H1 (cell line): Measurements from ENCODE around the gene TCEA2. TPM values are rescaled to one million over a fixed set of nuclear protein-coding genes. Genes with fewer than 3 reads are reported as not detected.

Experiments
- ASH2L ChIP-seq: fragments of 200-600, 300-600 bp; sonication (generic); IDR thresholded peaks from one replicate; pipeline ENCODE4 v1.7.1; 2017; ENCODE audit warnings: low read length
- EZH2 ChIP-seq: fragments of 200-600 bp; sonication (generic); IDR thresholded peaks from 2 replicates; pipeline ENCODE4 v1.7.1; 2012; ENCODE audit warnings: low read depth, mild to moderate bottlenecking, moderate library complexity, low read length, inconsistent platforms; ENCODE audit not compliant: severe bottlenecking
- KDM4A ChIP-seq: IDR thresholded peaks from one replicate; pipeline ENCODE4 v1.7.1; 2012; ENCODE audit warnings: low read depth, mild to moderate bottlenecking, moderate library complexity, low read length, inconsistent platforms; ENCODE audit not compliant: severe bottlenecking
- PHF8 ChIP-seq: fragments of 200-600 bp; sonication (generic); conservative IDR thresholded peaks from 2 replicates; pipeline ENCODE4 v1.7.1; 2012; ENCODE audit warnings: low read depth, mild to moderate bottlenecking, inconsistent platforms, low read length, moderate library complexity
- SIN3A ChIP-seq, 2 experiments: IDR thresholded peaks in 1 of 2; conservative IDR thresholded peaks in 1 of 2; 2 replicates each; pipeline ENCODE4 v1.6.1; 2011 to 2012; ENCODE audit warnings: low read length in 2 of 2, improper control_type of control experiment in 1 of 2, low read depth in 1 of 2, mild to moderate bottlenecking in 1 of 2
- polyA plus RNA-seq, 7 experiments: library from polyadenylated mRNA; depleted of rRNA in 3 of 7; stranded (reverse) in 5 of 7; unstranded in 2 of 7; fragments of >200 nt in 5 of 7; fragments of 200-250 nt in 2 of 7; gene quantifications; 1 replicate in 5 of 7; 2 replicates in 1 of 7; 4 replicates in 1 of 7; pipeline versions ENCODE4 v1.2.1 to v1.2.3, GENCODE V29; 2011 to 2013; ENCODE audit warnings: missing spikeins in 2 of 7, mixed read lengths in 2 of 7
- total RNA-seq: library from RNA; stranded (reverse); fragmentation: NEBNext Ultra II Directional; extraction: Animal tissue kit (Norgen Biotek cat#: 25700); gene quantifications from 2 replicates; pipeline ENCODE4 v1.2.1, GENCODE V29; 2021
- TF ChIP-seq, protein P1 (sequence below): fragments of 300-600 bp; sonication (generic); IDR thresholded peaks from 2 replicates; pipeline ENCODE4 v1.7.1; 2012; ENCODE audit warnings: low read length, moderate library complexity, mild to moderate bottlenecking, inconsistent platforms; ENCODE audit not compliant: insufficient replicate concordance
- TF ChIP-seq, protein P2 (sequence below): IDR thresholded peaks from 2 replicates; pipeline ENCODE4 v1.6.1; 2012; ENCODE audit warnings: inconsistent platforms

The TCEA2 gene
- total and polyA plus RNA-seq, 2 of the 8 experiments (the other 6 are each of a cell fraction or from before 2014, with no cell fraction given), result 41.4 to 42.3 TPM

DNA sequence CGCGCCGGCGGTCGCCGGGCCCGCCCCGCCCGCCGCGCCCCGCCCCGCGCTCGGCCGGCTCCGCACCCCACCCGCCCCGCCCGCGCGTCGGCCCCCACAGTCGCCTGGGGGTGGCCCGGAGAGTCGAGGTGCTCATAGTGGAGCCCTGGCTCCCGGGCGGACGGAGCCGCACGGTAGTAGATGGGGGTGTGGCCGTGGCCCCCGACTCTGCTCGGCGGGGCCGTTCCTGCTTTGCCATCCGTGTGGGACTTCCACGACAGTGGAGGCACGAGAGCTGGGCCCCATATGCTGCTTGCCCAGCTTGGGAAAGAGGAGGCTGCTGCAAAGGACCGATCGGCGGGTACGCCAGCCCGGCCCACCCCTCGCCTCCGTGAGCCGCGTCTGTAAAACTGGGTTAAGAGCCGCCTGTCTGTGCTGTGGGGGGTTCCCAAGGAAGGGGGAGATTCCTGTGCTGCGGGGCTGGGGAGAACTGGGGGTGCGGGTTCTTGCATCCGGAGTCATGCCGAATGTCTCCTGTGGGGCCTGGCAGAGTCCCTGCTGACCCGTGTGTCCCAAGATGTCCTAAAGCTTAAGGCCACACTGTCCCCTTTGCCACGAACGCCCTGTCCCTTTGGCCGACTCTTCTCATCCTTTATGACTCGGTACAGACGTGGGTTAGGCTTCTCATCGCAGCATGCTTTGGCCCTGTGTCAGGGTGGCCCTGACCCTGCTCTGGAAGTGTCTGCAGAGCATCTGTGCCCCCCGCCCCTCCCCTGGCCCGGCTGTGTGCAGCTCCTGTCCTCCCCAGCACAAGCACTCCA, 17.2 kb downstream of the TCEA2 start, which contains the start of gene OPRL1 (continued):
- TF ChIP-seq, protein P1, sequence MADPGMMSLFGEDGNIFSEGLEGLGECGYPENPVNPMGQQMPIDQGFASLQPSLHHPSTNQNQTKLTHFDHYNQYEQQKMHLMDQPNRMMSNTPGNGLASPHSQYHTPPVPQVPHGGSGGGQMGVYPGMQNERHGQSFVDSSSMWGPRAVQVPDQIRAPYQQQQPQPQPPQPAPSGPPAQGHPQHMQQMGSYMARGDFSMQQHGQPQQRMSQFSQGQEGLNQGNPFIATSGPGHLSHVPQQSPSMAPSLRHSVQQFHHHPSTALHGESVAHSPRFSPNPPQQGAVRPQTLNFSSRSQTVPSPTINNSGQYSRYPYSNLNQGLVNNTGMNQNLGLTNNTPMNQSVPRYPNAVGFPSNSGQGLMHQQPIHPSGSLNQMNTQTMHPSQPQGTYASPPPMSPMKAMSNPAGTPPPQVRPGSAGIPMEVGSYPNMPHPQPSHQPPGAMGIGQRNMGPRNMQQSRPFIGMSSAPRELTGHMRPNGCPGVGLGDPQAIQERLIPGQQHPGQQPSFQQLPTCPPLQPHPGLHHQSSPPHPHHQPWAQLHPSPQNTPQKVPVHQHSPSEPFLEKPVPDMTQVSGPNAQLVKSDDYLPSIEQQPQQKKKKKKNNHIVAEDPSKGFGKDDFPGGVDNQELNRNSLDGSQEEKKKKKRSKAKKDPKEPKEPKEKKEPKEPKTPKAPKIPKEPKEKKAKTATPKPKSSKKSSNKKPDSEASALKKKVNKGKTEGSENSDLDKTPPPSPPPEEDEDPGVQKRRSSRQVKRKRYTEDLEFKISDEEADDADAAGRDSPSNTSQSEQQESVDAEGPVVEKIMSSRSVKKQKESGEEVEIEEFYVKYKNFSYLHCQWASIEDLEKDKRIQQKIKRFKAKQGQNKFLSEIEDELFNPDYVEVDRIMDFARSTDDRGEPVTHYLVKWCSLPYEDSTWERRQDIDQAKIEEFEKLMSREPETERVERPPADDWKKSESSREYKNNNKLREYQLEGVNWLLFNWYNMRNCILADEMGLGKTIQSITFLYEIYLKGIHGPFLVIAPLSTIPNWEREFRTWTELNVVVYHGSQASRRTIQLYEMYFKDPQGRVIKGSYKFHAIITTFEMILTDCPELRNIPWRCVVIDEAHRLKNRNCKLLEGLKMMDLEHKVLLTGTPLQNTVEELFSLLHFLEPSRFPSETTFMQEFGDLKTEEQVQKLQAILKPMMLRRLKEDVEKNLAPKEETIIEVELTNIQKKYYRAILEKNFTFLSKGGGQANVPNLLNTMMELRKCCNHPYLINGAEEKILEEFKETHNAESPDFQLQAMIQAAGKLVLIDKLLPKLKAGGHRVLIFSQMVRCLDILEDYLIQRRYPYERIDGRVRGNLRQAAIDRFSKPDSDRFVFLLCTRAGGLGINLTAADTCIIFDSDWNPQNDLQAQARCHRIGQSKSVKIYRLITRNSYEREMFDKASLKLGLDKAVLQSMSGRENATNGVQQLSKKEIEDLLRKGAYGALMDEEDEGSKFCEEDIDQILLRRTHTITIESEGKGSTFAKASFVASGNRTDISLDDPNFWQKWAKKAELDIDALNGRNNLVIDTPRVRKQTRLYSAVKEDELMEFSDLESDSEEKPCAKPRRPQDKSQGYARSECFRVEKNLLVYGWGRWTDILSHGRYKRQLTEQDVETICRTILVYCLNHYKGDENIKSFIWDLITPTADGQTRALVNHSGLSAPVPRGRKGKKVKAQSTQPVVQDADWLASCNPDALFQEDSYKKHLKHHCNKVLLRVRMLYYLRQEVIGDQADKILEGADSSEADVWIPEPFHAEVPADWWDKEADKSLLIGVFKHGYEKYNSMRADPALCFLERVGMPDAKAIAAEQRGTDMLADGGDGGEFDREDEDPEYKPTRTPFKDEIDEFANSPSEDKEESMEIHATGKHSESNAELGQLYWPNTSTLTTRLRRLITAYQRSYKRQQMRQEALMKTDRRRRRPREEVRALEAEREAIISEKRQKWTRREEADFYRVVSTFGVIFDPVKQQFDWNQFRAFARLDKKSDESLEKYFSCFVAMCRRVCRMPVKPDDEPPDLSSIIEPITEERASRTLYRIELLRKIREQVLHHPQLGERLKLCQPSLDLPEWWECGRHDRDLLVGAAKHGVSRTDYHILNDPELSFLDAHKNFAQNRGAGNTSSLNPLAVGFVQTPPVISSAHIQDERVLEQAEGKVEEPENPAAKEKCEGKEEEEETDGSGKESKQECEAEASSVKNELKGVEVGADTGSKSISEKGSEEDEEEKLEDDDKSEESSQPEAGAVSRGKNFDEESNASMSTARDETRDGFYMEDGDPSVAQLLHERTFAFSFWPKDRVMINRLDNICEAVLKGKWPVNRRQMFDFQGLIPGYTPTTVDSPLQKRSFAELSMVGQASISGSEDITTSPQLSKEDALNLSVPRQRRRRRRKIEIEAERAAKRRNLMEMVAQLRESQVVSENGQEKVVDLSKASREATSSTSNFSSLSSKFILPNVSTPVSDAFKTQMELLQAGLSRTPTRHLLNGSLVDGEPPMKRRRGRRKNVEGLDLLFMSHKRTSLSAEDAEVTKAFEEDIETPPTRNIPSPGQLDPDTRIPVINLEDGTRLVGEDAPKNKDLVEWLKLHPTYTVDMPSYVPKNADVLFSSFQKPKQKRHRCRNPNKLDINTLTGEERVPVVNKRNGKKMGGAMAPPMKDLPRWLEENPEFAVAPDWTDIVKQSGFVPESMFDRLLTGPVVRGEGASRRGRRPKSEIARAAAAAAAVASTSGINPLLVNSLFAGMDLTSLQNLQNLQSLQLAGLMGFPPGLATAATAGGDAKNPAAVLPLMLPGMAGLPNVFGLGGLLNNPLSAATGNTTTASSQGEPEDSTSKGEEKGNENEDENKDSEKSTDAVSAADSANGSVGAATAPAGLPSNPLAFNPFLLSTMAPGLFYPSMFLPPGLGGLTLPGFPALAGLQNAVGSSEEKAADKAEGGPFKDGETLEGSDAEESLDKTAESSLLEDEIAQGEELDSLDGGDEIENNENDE, result no peak
- TF ChIP-seq SIN3A (conservative IDR thresholded peaks at IDR 0.05 in 1 of 2, IDR thresholded peaks at IDR 0.05 in 1 of 2; ENCODE audit: low read depth in 1 of 2, low read length in 2 of 2) (0 out of 4 replicates have a peak, but pooled peaks of 1 of the 2 experiments have one; percentile 12), ASH2L (peak; percentile 2), KDM4A (peak; percentile 20), PHF8 (no peak; the same call in 1 of the 2 replicates), EZH2 (peak; percentile 34)
- TF ChIP-seq, protein P2, sequence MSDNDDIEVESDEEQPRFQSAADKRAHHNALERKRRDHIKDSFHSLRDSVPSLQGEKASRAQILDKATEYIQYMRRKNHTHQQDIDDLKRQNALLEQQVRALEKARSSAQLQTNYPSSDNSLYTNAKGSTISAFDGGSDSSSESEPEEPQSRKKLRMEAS, result 0 out of 2 replicates have a peak, but pooled peaks have one; percentile 22
